Smooth muscle cell (in vitro differentiated cells): Measurements from ENCODE around the gene ADAMTS17. TPM values are rescaled to one million over a fixed set of nuclear protein-coding genes. Genes with fewer than 3 reads are reported as not detected.

Experiments used
- DNase-seq: peaks from one replicate; lab custom pipeline; 2025; ENCODE audit not compliant: unreplicated experiment; lab: John Stamatoyannopoulos, UW
- H2AFZ ChIP-seq: fragments of 200-600 bp; sonication (generic); 2 replicates; pipeline ENCODE4 v1.6.0; 2016; ENCODE audit warnings: antibody characterized with exemption, low read depth, mild to moderate bottlenecking
- H3F3A ChIP-seq: fragments of 200-600 bp; sonication (generic); 2 replicates; pipeline ENCODE4 v1.6.0; 2017; ENCODE audit warnings: antibody characterized with exemption, low read depth
- H3K27ac ChIP-seq: fragments of 200-600 bp; sonication (generic); 2 replicates; pipeline ENCODE4 v1.5.1; 2016; ENCODE audit warnings: low read depth, mild to moderate bottlenecking
- H3K27me3 ChIP-seq: fragments of 200-600 bp; sonication (generic); 2 replicates; pipeline ENCODE4 v1.6.1; 2016; ENCODE audit warnings: low read depth, mild to moderate bottlenecking
- H3K36me3 ChIP-seq: fragments of 200-600 bp; sonication (generic); 2 replicates; pipeline ENCODE4 v1.5.1; 2016; ENCODE audit warnings: low read depth
- H3K4me1 ChIP-seq: fragments of 200-600 bp; sonication (generic); 2 replicates; pipeline ENCODE4 v1.5.1; 2016; ENCODE audit warnings: low read depth
- H3K4me2 ChIP-seq: fragments of 200-600 bp; sonication (generic); 2 replicates; pipeline ENCODE4 v1.6.0; 2016; ENCODE audit warnings: mild to moderate bottlenecking
- H3K4me3 ChIP-seq: fragments of 200-600 bp; sonication (generic); 2 replicates; pipeline ENCODE4 v1.5.1; 2016; ENCODE audit warnings: mild to moderate bottlenecking
- H3K79me2 ChIP-seq: fragments of 200-600 bp; sonication (generic); 2 replicates; pipeline ENCODE4 v1.6.0; 2016; ENCODE audit warnings: low read depth, mild to moderate bottlenecking
- H3K9ac ChIP-seq: fragments of 200-600 bp; sonication (generic); 2 replicates; pipeline ENCODE4 v1.6.0; 2016; ENCODE audit warnings: low read depth
- H3K9me3 ChIP-seq: fragments of 200-600 bp; sonication (generic); replicated peaks from 2 replicates; pipeline ENCODE4 v1.5.1; 2016; ENCODE audit warnings: low read depth
- H4K20me1 ChIP-seq: fragments of 200-600 bp; sonication (generic); 2 replicates; pipeline ENCODE4 v1.6.0; 2016; ENCODE audit warnings: low read depth
- CTCF ChIP-seq: fragments of 200-600 bp; sonication (generic); IDR thresholded peaks from 2 replicates; pipeline ENCODE4 v1.5.1; 2017; ENCODE audit warnings: borderline replicate concordance, mild to moderate bottlenecking, antibody characterized with exemption; ENCODE audit not compliant: insufficient read depth, poor library complexity, severe bottlenecking
- WGBS: methylation state at CpG from one replicate; pipeline ENCODE4 v1.1.7; 2016; ENCODE audit warnings: low lambda C conversion rate; 5-methylcytosine and 5-hydroxymethylcytosine counted together
- polyA plus RNA-seq: library from polyadenylated mRNA; unstranded; fragments of >200 nt; fragmentation: Nextera tagmentation; extraction: Ambion mirVana; gene quantifications from 2 replicates; pipeline ENCODE4 v1.2.1, GENCODE V29; 2016
- total RNA-seq: library from RNA; depleted of rRNA; stranded (reverse); fragments of >200 nt; gene quantifications from 2 replicates; pipeline ENCODE4 v1.2.3, GENCODE V29; 2014

ADAMTS17 gene
- total and polyA plus RNA-seq, 2 experiments from 2014 or later = 0.63 to 3.1 TPM

- Histone ChIP-seq H3K27me3 (peaks cover 4% of the 10 kb centered on the region), H3K36me3 (no peaks in the 10 kb centered on the region), H3K9ac (no peak overlapping the region), H3K4me3 (no peak overlapping the region), H2AFZ (no peak overlapping the region), H3F3A (no peaks in the 10 kb centered on the region), H3K4me1 (no peaks in the 10 kb centered on the region), H3K79me2 (no peaks in the 10 kb centered on the region), H3K9me3 (no peaks in the 10 kb centered on the region), H3K27ac (no peak overlapping the region), H3K4me2 (no peak overlapping the region), H4K20me1 (no peaks in the 10 kb centered on the region)
- DNase-seq = no peak
- 74% methylated on average over 5 of the region's 5 CpGs for WGBS
- no peak for TF ChIP-seq CTCF
Measured at GRCh38 chr15:100284191-100284590, 57.6 kb downstream of the ADAMTS17 start.

- Histone ChIP-seq H3K4me3 (no peak overlapping the region), H3K9ac (no peak overlapping the region), H3K27me3 (no peaks in the 10 kb centered on the region), H3K4me2 (no peak overlapping the region), H4K20me1 (no peaks in the 10 kb centered on the region), H3K36me3 (no peaks in the 10 kb centered on the region), H3K9me3 (no peaks in the 10 kb centered on the region), H2AFZ (no peak overlapping the region), H3F3A (no peaks in the 10 kb centered on the region), H3K79me2 (no peaks in the 10 kb centered on the region), H3K4me1 (no peaks in the 10 kb centered on the region), H3K27ac (no peak overlapping the region)
- no peak for DNase-seq
- no peak for TF ChIP-seq CTCF
- WGBS = 96% methylated on average over 30 of the region's 30 CpGs
Measured at GRCh38 chr15:100281096-100281917, 60.5 kb downstream of the ADAMTS17 start.

- no peaks in the 10 kb centered on the region for H4K20me1 ChIP-seq
- no peaks in the 10 kb centered on the region for H3F3A ChIP-seq
- H3K79me2 ChIP-seq = no peaks in the 10 kb centered on the region
- no peak for TF ChIP-seq CTCF
- H2AFZ ChIP-seq = no peak overlapping the region
- no peak overlapping the region for H3K4me2 ChIP-seq
- no peak overlapping the region for H3K4me3 ChIP-seq
- no peak for DNase-seq
- no peaks in the 10 kb centered on the region for H3K27me3 ChIP-seq
- no peaks in the 10 kb centered on the region for H3K36me3 ChIP-seq
- no peaks in the 10 kb centered on the region for H3K9me3 ChIP-seq
- H3K27ac ChIP-seq = no peak overlapping the region
- 77% methylated on average over 2 of the region's 2 CpGs for WGBS
- H3K4me1 ChIP-seq = no peaks in the 10 kb centered on the region
- no peak overlapping the region for H3K9ac ChIP-seq
Measured at GRCh38 chr15:100279849-100280248, 61.9 kb downstream of the ADAMTS17 start.

- Histone ChIP-seq H3K9me3 (no peaks in the 10 kb centered on the region), H3K4me2 (no peak overlapping the region), H3K27me3 (no peaks in the 10 kb centered on the region), H3K36me3 (no peaks in the 10 kb centered on the region), H3K79me2 (no peaks in the 10 kb centered on the region), H2AFZ (no peak overlapping the region), H3K9ac (no peak overlapping the region), H3F3A (no peaks in the 10 kb centered on the region), H3K4me1 (no peaks in the 10 kb centered on the region), H4K20me1 (no peaks in the 10 kb centered on the region), H3K27ac (no peak overlapping the region), H3K4me3 (no peak overlapping the region)
- DNase-seq = no peak
- 69% methylated on average over 7 of the region's 7 CpGs for WGBS
- TF ChIP-seq CTCF = no peak
Measured at GRCh38 chr15:100279446-100279845, 62.3 kb downstream of the ADAMTS17 start.
